ENCODE data around the gene TSPAN13. TPM values are rescaled to one million over a fixed set of nuclear protein-coding genes. Genes with fewer than 3 reads are reported as not detected.

TSPAN13 gene
- 11.0 to 17.1 TPM (median 14.7 TPM) in 5 replicates for total RNA-seq (2022; extraction: Qiagen RNA extraction; ENCODE audit: low read depth)

GRCh38 chr7:16753102-16753931 is at the start of gene TSPAN13:
TSPAN13 (plus strand) TSS chr7:16753755; CDS start chr7:16753968, 213 bp downstream.

GRCh38 chr7:16804674-16805439 is 51.3 kb downstream of the TSPAN13 start, which contains the start of gene AGR2:
AGR2 (minus strand) TSS chr7:16804999; CDS start chr7:16801796, 3,203 bp downstream.

Other genes with a start within 250 kb of the TSPAN13 start
- gene LRRC72, start 226.9 kb upstream of the TSPAN13 start, total RNA-seq (2022; extraction: Qiagen RNA extraction; ENCODE audit: low read depth): not detected in 5 replicates
- 10.8 to 15.2 TPM (median 12.5 TPM) in 5 replicates for gene ANKMY2, start 108.0 kb upstream of the TSPAN13 start, total RNA-seq (2022; extraction: Qiagen RNA extraction; ENCODE audit: low read depth)
- 87.0 to 104 TPM (median 93.2 TPM) in 5 replicates for gene BZW2, start 107.6 kb upstream of the TSPAN13 start, total RNA-seq (2022; extraction: Qiagen RNA extraction; ENCODE audit: low read depth)
- 104 to 176 TPM (median 152 TPM) in 5 replicates for gene AGR2, start 51.2 kb downstream of the TSPAN13 start, total RNA-seq (2022; extraction: Qiagen RNA extraction; ENCODE audit: low read depth)
- not detected in 5 replicates for gene AGR3, start 128.2 kb downstream of the TSPAN13 start, total RNA-seq (2022; extraction: Qiagen RNA extraction; ENCODE audit: low read depth)